Transverse colon (tissue), 4 donors: ENCODE results near the gene ALPK3. TPM values are rescaled to one million over a fixed set of nuclear protein-coding genes. Genes with fewer than 3 reads are reported as not detected.

Experiments used
- DNase-seq: peaks from one replicate; pipeline ENCODE4 v3.0.0-alpha.2; 2019
- H3K27ac ChIP-seq, 4 donors: fragments of 200-600 bp; sonication (generic); 2 replicates each; pipeline ENCODE4 v1.5.1; 2016 to 2018; ENCODE audit warnings: inconsistent platforms in 4 of 4
- H3K27me3 ChIP-seq: fragments of 200-600 bp; sonication (generic); 2 replicates; pipeline ENCODE4 v1.5.1; 2017; ENCODE audit warnings: inconsistent platforms
- H3K36me3 ChIP-seq, 4 donors: fragments of 200-600 bp; sonication (generic); 2 replicates each; pipeline ENCODE4 v1.5.1; 2017 to 2019; ENCODE audit warnings: inconsistent platforms in 4 of 4
- H3K4me1 ChIP-seq, 4 donors: fragments of 200-600 bp; sonication (generic); 2 replicates each; pipeline ENCODE4 v1.5.1; 2017 to 2020; ENCODE audit warnings: inconsistent platforms in 4 of 4
- H3K4me3 ChIP-seq, 4 donors: fragments of 200-600 bp; sonication (generic); 1 replicate in 1 of 4; 2 replicates in 3 of 4; pipeline versions ENCODE4 v1.5.1 to v1.6.1; 2017 to 2019; ENCODE audit warnings: inconsistent platforms in 4 of 4
- H3K9me3 ChIP-seq, 2 donors: fragments of 200-600 bp; sonication (generic); 2 replicates each; pipeline ENCODE4 v1.5.1; 2017 to 2019; ENCODE audit warnings: inconsistent platforms in 2 of 2
- CTCF ChIP-seq, 5 experiments: fragments of 200-600 bp in 3 of 5; fragments of 450-650 bp in 2 of 5; sonication (generic) in 3 of 5; IDR thresholded peaks; 1 replicate in 2 of 5; 2 replicates in 3 of 5; pipeline ENCODE4 v1.5.1; 2016 to 2017; ENCODE audit warnings: antibody characterized with exemption in 5 of 5, inconsistent platforms in 3 of 5, mild to moderate bottlenecking in 2 of 5, moderate library complexity in 1 of 5
- EP300 ChIP-seq: sonication (generic); formaldehyde crosslinking; IDR thresholded peaks from one replicate; pipeline ENCODE4 v1.6.1; 2017; ENCODE audit warnings: antibody characterized with exemption, low read depth
- POLR2A ChIP-seq: fragments of 450-650 bp; IDR thresholded peaks from one replicate; pipeline ENCODE4 v1.6.1; 2016; ENCODE audit warnings: antibody characterized with exemption, mild to moderate bottlenecking, moderate library complexity
- POLR2AphosphoS5 ChIP-seq, 3 donors: sonication (generic); formaldehyde crosslinking; IDR thresholded peaks; one replicate each; pipeline ENCODE4 v1.6.1; 2016; ENCODE audit warnings: antibody characterized with exemption in 3 of 3
- WGBS, 2 donors: methylation state at CpG; one replicate each; pipeline ENCODE4 v1.1.5; 2018; ENCODE audit warnings: low coverage in 1 of 2; 5-methylcytosine and 5-hydroxymethylcytosine counted together
- in situ Hi-C, 4 donors: fragments of 200-750 bp; cut with MboI; loops; one replicate each; pipeline versions ENCODE4 v1.15.0 to v1.15.1; 2017; ENCODE audit warnings: low sequenced_read_pairs in 3 of 4, low pct_ligation_motif_present in 1 of 4, low pct_unique_long_range_greater_than_20kb in 1 of 4
- intact Hi-C: fragments of 100-400 bp; cut with DNase I; formaldehyde crosslinking; loops from one replicate; pipeline ENCODE4 v1.15.1; 2023; ENCODE audit warnings: low total_unique reads
- total RNA-seq, 4 donors: library from RNA; depleted of rRNA; stranded (reverse); fragments of >200 nt; gene quantifications; one replicate each; pipeline ENCODE4 v1.1.0, GENCODE V29; 2016

Gene ALPK3
- total RNA-seq, 4 donors from 2014 or later, result 1.1 to 4.6 (median 2.8) TPM

GRCh38 chr15:84827246-84827645 is 10.1 kb downstream of the ALPK3 start:
- no peak for TF ChIP-seq POLR2A
- TF ChIP-seq EP300, result no peak
- TF ChIP-seq POLR2AphosphoS5 (IDR thresholded peaks at IDR 0.05), result no peak
- no peak for TF ChIP-seq CTCF (IDR thresholded peaks at IDR 0.05)
- H3K4me1 ChIP-seq, result peaks cover 0 to 12% (median 4%) of the 10 kb centered on the region in 4 donors
- H3K27ac ChIP-seq, result no peak overlapping the region
- DNase-seq, result no peak
- no peaks in the 10 kb centered on the region for H3K36me3 ChIP-seq
- 96% methylated on average over 9 of the region's 9 CpGs; no CpG with 5 or more reads in 1 of the 2 donors for WGBS, 2 donors
- intact Hi-C loops (no loop called here), in situ Hi-C loops (no loop called here)
- no peaks in the 10 kb centered on the region for H3K27me3 ChIP-seq
- no peaks in the 10 kb centered on the region for H3K9me3 ChIP-seq
- H3K4me3 ChIP-seq, result no peak overlapping the region

DNA sequence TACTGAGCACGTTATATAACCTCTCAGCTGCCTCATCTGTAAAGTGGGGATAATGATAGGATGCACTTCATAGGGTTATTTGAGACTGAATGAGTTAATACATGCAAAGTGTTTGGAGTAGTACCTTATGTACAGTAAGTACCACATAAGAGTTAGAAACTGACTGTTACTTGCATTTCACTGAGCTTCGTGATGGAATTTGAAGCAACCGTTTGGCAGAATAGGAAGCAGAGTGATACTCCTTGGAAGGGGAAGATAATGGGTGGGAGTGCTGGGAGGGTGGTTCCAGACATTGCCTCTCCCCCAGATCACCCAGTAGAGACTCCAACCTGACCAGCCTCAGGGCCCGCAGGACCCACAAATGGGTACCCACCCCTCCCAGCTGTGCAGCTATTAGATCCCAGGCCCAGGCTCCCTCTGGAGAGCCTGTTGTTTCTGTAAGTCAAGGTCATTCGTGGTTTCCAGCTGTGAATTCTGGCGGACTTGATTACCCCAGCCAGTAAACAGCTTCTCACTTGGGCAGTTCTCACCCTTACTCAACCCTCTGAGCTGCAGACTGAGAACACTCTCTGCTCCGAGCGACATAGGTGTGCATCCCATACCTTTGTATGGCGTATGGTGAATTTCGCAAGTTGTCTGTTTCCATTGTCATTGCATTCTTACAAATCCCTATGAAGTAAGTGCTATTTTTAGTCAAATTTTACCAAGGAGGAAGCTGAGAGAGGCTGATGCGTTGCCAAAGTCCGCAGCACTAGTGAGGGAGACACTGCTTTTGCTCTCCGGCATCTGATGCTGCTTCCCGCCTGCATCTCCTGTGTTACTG is 11.1 kb downstream of the ALPK3 start:
- Histone ChIP-seq H3K27ac (peak overlapping the region in 2 of 4 donors; percentile 48 to 54), H3K4me1 (peaks cover 0 to 13% (median 5%) of the 10 kb centered on the region in 4 donors)
- intact Hi-C loops, result no loop called here

DNA sequence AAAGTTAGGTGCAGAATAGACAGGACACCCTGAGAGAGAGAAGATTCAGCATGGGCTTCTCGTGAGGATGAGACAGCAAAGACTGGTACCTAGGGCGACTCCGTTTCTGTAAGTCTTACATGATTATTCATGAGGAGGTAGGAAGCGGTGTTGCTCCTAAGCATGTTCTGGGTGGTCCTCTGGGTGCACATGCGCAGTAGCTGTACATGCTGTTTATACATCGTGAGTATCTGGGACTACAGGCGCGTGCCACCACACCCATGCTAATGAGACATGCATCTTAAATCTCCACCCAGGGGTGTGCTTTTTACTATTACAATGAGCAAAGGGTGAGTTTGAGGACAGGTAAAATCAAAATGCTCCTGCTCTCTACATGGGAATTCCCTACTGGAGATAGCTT is 12.3 kb downstream of the ALPK3 start:
- in situ Hi-C loops (no loop called here), intact Hi-C loops (no loop called here)
- H3K36me3 ChIP-seq, result no peaks in the 10 kb centered on the region

More for the DNA sequence above, 11.1 kb downstream of the ALPK3 start:
- H3K9me3 ChIP-seq, result no peaks in the 10 kb centered on the region
- H3K4me3 ChIP-seq, result no peak overlapping the region
- no peak for TF ChIP-seq POLR2A
- no peak for TF ChIP-seq POLR2AphosphoS5 (IDR thresholded peaks at IDR 0.05)
- TF ChIP-seq CTCF (IDR thresholded peaks at IDR 0.05), result no peak
- TF ChIP-seq EP300, result no peak
- in situ Hi-C loops, result no loop called here
- 67 to 83% methylated on average over 6 to 14 of the region's 14 CpGs for WGBS, 2 donors
- no peaks in the 10 kb centered on the region for H3K27me3 ChIP-seq
- DNase-seq, result no peak
- H3K36me3 ChIP-seq, result no peaks in the 10 kb centered on the region

GRCh38 chr15:84830036-84830435 is 12.9 kb downstream of the ALPK3 start:
- WGBS, 2 donors, result 76 to 78% methylated on average over 2 of the region's 2 CpGs
- DNase-seq, result no peak
- in situ Hi-C loops, result no loop called here
- Histone ChIP-seq H3K27me3 (no peaks in the 10 kb centered on the region), H3K36me3 (no peaks in the 10 kb centered on the region), H3K4me3 (no peak overlapping the region), H3K4me1 (peaks cover 0 to 9% (median 1%) of the 10 kb centered on the region in 4 donors), H3K27ac (peak overlapping the region in 1 of 4 donors; percentile 19), H3K9me3 (no peaks in the 10 kb centered on the region)
- intact Hi-C loops, result no loop called here
- TF ChIP-seq POLR2AphosphoS5 (IDR thresholded peaks at IDR 0.05) (no peak), CTCF (IDR thresholded peaks at IDR 0.05) (no peak), EP300 (no peak), POLR2A (no peak)

More for the DNA sequence above, 12.3 kb downstream of the ALPK3 start:
- no peak overlapping the region for H3K4me3 ChIP-seq
- TF ChIP-seq EP300 (no peak), POLR2AphosphoS5 (IDR thresholded peaks at IDR 0.05) (no peak), CTCF (IDR thresholded peaks at IDR 0.05) (no peak), POLR2A (no peak)
- WGBS, 2 donors, result 86 to 96% methylated on average over 3 to 8 of the region's 8 CpGs
- H3K27me3 ChIP-seq, result no peaks in the 10 kb centered on the region
- H3K4me1 ChIP-seq, result peaks cover 0 to 9% (median 3%) of the 10 kb centered on the region in 4 donors
- H3K27ac ChIP-seq, result peak overlapping the region in 1 of 4 donors; percentile 7
- no peak for DNase-seq
- H3K9me3 ChIP-seq, result no peaks in the 10 kb centered on the region
